NB4 (cell line): ENCODE measurements around the gene CYP27C1.

Source experiments
- DNase-seq: peaks from one replicate; pipeline ENCODE4 v3.0.0; 2010; ENCODE audit warnings: low read depth
- H3K4me3 ChIP-seq: one replicate; pipeline ENCODE4 v1.5.1; 2011; ENCODE audit warnings: mild to moderate bottlenecking, low read depth, low read length, moderate library complexity
- CTCF ChIP-seq: IDR thresholded peaks from one replicate; pipeline ENCODE4 v1.5.1; 2012; ENCODE audit warnings: low read depth, low read length
- MAX ChIP-seq: IDR thresholded peaks from 2 replicates; pipeline ENCODE4 v1.6.1; 2011; ENCODE audit warnings: low read depth, low read length
- MYC ChIP-seq: IDR thresholded peaks from 2 replicates; pipeline ENCODE4 v1.6.1; 2011; ENCODE audit warnings: low read depth, low read length
- POLR2A ChIP-seq: IDR thresholded peaks from 2 replicates; pipeline ENCODE4 v1.6.1; 2011; ENCODE audit warnings: mild to moderate bottlenecking; ENCODE audit not compliant: insufficient read length; ENCODE audit errors: extremely low read depth

The CYP27C1 gene

GRCh38 chr2:127172306-127172705, 47.8 kb downstream of the CYP27C1 start:
- no peak overlapping the region for H3K4me3 ChIP-seq
- no peak for DNase-seq
- no peak for TF ChIP-seq POLR2A
- TF ChIP-seq MAX, result no peak
- TF ChIP-seq MYC, result no peak
- no peak for TF ChIP-seq CTCF

- no peak for DNase-seq
- no peak overlapping the region for H3K4me3 ChIP-seq
- TF ChIP-seq CTCF (no peak), MYC (no peak), MAX (no peak), POLR2A (no peak)
Observed at GRCh38 chr2:127170452-127171197, 49.5 kb downstream of the CYP27C1 start.

- DNase-seq, result no peak
- TF ChIP-seq POLR2A, result no peak
- TF ChIP-seq MAX, result no peak
- TF ChIP-seq CTCF, result no peak
- TF ChIP-seq MYC, result no peak
- no peak overlapping the region for H3K4me3 ChIP-seq
Observed at GRCh38 chr2:127170021-127170420, 50.1 kb downstream of the CYP27C1 start.

- TF ChIP-seq MAX (no peak), CTCF (no peak)
- DNase-seq, result no peak
- no peak overlapping the region for H3K4me3 ChIP-seq
Observed at GRCh38 chr2:127169066-127169660, 50.9 kb downstream of the CYP27C1 start.

GRCh38 chr2:127166231-127166860, 53.8 kb downstream of the CYP27C1 start:
- H3K4me3 ChIP-seq, result no peak overlapping the region
- no peak for DNase-seq
- TF ChIP-seq CTCF (no peak), MAX (no peak), MYC (no peak), POLR2A (no peak)
